Glomerular visceral epithelial cell (primary cell): Measurements from ENCODE around the gene DUSP22.
"Not testable (repeated sequence)": the region's sequence is repeated elsewhere in the genome, so short reads cannot be mapped to it uniquely, and the experiment has no call there.

ENCODE experiments used
- DNase-seq: peaks from one replicate; pipeline ENCODE4 v3.0.0-alpha.2; 2016; ENCODE audit errors: extremely low spot score

The DUSP22 gene

DNA sequence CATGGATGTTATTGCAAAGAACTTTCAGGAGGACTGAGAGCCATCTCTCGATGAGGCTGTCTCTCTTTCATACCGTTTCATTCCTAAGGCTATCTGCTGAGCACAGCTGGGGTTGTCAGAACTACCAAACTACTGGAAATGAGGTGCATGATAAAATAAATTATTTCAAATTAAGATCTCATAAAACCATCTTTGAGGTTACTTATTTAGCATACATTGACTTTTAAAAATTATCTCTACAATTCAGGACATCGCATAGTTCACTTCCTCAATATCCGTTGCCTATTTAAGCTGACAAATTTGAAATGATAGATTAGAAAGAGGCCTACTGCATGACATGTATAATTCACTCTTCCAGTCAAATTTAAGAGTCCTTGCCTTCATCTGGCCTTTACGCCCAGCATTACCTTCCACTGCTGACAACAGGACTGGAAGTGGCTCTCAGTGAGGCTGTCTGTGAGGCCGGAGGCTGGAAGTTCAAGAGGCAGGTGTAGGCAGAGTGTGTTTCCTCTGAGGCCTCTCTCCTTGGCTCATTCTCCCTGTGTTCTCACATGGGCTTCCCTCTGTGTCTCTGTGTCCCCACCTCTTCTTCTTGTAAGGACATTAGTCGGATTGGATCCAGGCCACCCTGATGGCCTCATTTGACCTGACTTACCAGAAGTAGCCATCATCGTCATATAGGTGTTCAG lies 12.8 kb upstream of the DUSP22 start:
- DNase-seq = no peak

DNA sequence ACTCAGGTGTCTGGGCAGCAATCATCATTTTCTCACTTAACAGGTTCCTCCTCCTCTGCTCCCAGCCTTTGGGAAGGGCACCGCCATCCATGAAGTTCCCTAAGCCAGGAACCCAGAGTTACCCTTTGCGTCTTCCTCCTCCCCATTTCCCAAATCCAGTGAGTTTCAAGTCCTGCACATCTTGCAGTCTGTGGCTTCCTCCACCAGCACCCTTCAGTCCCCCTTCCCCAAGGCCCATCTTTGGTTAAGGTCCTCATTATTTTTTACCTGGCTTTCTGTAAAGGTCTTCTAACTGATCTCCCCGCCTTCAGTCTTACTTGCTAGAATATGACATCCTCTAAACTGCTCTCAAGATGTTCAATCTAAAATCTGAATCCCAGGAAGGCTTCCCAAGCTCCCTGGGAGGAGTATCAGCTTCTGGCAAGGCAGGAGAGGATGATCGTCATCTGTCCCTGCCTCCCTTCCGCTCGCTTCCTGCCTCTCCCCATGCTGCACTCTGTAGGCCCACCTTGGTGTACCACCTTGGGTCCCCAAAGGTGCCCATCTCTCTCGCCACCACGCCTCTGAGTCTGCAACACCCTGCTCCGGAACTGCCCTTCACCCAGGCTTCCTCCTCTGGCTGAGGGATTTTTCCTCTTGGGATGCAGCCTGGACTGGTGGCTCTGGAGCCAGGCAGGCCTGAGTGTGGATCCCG lies 11.4 kb upstream of the DUSP22 start:
- DNase-seq = no peak

GRCh38 chr6:281469-282103 lies 10.7 kb upstream of the DUSP22 start:
- DNase-seq = no peak

- DNase-seq = no peak
Measured at GRCh38 chr6:282177-282866, 10.0 kb upstream of the DUSP22 start.

DNA sequence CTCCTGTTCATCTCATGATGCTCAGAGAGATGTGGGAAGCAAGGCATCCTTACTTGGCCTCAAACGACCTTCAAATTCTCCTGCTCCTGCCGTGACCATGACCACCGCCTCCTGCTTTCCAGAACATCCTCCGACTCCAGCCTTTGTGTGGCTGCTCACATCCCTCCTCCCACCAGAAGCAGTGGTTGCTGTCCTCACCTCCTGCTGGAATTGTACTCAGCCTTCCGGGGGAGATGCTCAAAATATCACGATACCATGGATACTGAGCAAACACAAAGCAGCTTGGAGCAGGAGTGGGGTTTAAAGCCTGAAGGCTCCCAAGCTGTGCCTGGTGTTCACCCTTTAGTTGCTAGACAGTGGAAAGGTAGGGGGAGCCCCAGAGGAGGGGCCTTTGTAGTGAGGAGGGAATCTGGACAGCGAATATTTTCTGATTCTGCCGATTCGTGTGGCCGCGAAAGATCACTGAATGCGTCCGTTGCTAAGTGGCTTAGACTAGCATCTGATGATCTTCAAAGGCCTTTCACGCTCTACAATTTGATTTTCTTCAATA lies 9.3 kb upstream of the DUSP22 start:
- no peak for DNase-seq

DNA sequence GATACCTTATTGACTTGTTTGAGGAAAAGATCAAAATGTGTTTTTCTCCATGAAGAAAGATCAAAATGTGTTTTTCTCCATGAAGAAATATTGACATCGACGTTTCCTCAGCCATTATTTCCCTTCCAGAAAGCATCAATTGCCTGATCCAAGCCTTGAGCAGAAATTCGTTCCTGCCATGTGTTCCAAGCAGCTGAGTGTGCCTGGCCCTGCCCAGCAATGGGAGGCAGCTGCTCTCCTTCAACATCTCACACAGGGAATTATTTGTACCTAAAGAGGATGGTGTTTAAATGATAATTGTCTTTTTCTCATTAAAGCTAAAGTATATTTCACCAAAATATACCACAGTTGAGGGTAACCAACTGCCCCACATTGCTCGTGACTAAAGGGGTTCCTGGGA lies 7.8 kb upstream of the DUSP22 start:
- no peak for DNase-seq

- no peak for DNase-seq
Measured at GRCh38 chr6:285030-285771, 7.1 kb upstream of the DUSP22 start.

GRCh38 chr6:285902-286301 lies 6.4 kb upstream of the DUSP22 start:
- not testable (repeated sequence) for DNase-seq

- no peak for DNase-seq
Measured at GRCh38 chr6:286681-287488, 5.4 kb upstream of the DUSP22 start.

DNA sequence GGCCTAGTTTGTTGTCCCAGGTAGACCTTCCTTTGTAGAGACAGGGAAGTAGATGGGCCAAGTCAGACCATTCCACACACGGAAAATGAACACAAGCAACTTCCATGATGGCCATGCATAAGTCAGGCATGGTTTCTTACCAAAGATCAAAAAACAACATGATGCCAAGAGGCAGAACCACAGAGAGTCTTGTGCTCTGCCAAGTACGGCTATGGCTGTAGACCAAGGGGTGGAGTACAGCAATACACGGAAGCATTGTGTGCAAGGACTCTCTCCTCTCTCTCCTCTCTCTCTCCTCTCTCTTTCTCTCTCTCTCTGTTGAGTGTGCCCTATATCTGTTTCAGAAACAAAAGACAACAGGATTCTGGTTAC lies 4.8 kb upstream of the DUSP22 start:
- DNase-seq = no peak

- DNase-seq = no peak
Measured at GRCh38 chr6:288866-289265, 3.4 kb upstream of the DUSP22 start.

- DNase-seq = no peak
Measured at GRCh38 chr6:290111-290922, 2.0 kb upstream of the DUSP22 start.

DNA sequence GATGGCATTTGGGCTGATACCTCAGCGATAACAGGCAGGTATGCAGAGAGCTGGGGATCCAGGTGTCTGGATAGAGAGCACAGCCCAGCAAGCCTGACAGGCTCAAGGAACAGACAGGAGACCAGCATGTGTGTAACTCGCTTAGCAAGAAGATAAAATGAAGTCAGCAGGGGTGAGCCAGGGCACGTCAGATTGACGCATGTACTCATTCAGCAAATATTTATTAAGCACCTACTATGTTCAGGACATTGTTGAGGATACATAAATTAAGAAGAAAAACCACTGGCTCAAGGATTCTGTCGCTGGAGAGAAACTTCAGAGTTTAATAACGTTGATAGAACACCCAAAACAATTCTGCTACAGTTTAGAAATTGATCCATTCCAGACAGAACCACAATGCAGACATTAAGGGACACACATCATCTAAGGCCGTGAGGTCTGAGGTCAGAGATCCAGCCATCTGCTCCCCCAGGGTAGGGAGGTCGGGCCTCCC lies 1.0 kb upstream of the DUSP22 start:
- no peak for DNase-seq

DNA sequence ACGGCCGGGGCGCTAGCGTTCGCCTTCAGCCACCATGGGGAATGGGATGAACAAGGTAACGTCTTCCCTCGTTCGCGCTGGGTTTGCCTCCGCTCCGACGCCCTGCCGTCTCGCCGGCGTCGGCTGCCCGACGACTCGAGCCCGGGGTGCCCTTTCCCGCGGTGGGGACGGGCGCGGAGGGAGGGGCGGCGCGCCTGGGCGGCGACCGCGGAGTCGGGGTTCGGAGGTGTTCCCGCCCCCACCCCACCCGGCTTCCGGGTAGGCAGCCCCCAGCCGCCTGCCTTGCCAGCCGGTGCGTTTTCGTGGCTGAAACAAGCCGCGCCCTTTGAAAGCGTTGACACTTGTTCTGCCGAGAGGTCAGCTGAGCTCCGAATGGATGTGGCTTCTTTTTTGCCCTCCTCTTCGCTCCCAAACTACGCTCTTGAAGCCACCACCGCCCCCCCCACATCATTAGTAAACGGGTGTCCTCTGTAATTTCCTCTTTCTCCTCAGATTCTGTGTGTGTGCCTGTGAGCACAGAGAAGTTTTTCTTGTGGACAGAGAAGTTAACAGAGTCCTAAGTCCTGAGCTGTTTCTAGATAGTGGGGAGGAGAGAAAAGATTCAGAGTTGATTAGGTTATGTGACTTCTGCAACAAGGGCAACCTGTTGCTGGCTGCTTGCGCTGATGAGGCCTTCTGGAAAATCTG lies 362 bp downstream of the DUSP22 start:
- DNase-seq = peak; percentile 66

DNA sequence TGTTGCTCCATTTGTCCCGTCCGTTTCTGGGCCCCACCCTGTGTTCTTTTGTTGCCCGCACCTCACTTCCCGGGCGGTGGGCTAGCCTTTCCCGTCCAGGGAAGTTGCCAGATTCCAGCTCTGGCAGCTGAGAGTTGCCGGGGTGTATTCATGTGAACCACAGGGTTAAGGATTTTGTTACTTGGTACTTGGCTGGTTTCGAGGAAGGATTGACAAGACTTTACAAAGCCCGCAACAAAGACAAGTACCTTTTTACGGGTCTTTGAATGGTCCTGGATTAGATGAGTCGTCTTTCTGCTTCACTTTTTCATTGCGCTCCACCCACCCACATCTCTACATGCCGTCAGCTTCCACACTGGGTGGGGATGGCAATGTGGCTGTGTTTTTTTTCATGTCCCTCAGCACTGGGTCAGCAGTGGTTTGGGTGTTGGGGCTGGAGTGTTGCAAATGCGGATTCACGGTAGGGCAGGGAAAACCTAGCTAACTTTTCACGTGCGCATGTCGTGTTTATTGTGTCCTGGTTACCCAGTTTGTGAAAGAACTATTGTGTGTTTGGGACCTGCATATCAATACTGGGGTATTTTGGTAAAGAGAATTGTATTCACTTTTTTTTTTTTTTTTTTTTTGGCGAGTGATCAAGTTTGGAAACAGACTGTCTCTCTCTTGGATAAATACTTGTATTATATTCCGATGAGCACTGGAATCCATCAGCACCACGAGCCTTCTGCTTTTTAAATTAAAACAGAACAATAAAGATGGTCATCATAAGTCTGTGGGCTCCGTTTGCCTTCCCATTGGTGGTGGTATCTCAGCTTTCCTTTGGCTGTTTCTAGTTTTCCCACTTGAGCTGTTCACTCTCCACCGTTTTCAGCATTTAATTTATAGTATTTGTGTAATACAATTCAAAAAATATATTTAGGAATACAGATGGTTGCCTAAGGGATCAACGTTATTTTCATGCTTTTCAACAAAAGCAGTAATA lies 1.2 kb downstream of the DUSP22 start:
- DNase-seq = no peak

- DNase-seq = no peak
Measured at GRCh38 chr6:294656-295565, 2.6 kb downstream of the DUSP22 start.
